Measurements from ENCODE around the gene VWA5B2.

Gene VWA5B2

GRCh38 chr3:184229394-184230080 lies at the start of gene VWA5B2:
VWA5B2 (plus strand) TSS chr3:184229585; CDS start chr3:184230529, 944 bp downstream.
- H3K27ac ChIP-seq (ENCODE audit: low read depth, low read length) = no peak within 1 kb of the TSS
- no peaks in the 10 kb centered on the region for H3K36me3 ChIP-seq (ENCODE audit: low read length)
- peak within 1 kb of the TSS; percentile 47; the same call in 1 of the 2 replicates for H3K9ac ChIP-seq (ENCODE audit: low read length)
- H3K79me2 ChIP-seq (ENCODE audit: insufficient read depth, low read length) = no peaks in the 10 kb centered on the region
- no peaks in the 10 kb centered on the region for H3K9me2 ChIP-seq (replicated peaks; ENCODE audit: insufficient read depth, low read length)
- no peaks in the 10 kb centered on the region for H4K20me1 ChIP-seq (ENCODE audit: low read depth, low read length)
- no peaks in the 10 kb centered on the region for H3F3A ChIP-seq (ENCODE audit: insufficient read depth)
- H3K27me3 ChIP-seq (ENCODE audit: low read length) = no peaks in the 10 kb centered on the region
- no peaks in the 10 kb centered on the region for H3K9me3 ChIP-seq (ENCODE audit: insufficient read depth, low read length)
- TF ChIP-seq EZH2phosphoT487 (conservative IDR thresholded peaks at IDR 0.05; ENCODE audit: low read length) (no peak), CTCF (IDR thresholded peaks at IDR 0.05; ENCODE audit: insufficient read depth, low read length, poor library complexity, severe bottlenecking) (no peak)
- peak within 1 kb of the TSS; percentile 69 for H3K4me2 ChIP-seq (ENCODE audit: low read depth, low read length, poor library complexity, severe bottlenecking)
- peak within 1 kb of the TSS; percentile 58 for H3K4me3 ChIP-seq (ENCODE audit: insufficient read depth, low read length, poor library complexity, severe bottlenecking)
- peak within 1 kb of the TSS; percentile 90 for H2AFZ ChIP-seq (ENCODE audit: low read depth, low read length, severe bottlenecking)

GRCh38 chr3:184180165-184180564 lies 49.2 kb upstream of the VWA5B2 start:
- Histone ChIP-seq H3K27me3 (ENCODE audit: low read length) (no peaks in the 10 kb centered on the region), H3K4me3 (ENCODE audit: insufficient read depth, low read length, poor library complexity, severe bottlenecking) (no peak overlapping the region), H3F3A (ENCODE audit: insufficient read depth) (0 out of 2 replicates have a peak, but pooled peaks cover 3% of the 10 kb centered on the region), H3K36me3 (ENCODE audit: low read length) (no peaks in the 10 kb centered on the region), H3K79me2 (ENCODE audit: insufficient read depth, low read length) (peaks cover 19% of the 10 kb centered on the region), H2AFZ (ENCODE audit: low read depth, low read length, severe bottlenecking) (no peak overlapping the region), H3K9ac (ENCODE audit: low read length) (no peak overlapping the region), H4K20me1 (ENCODE audit: low read depth, low read length) (no peaks in the 10 kb centered on the region), H3K27ac (ENCODE audit: low read depth, low read length) (no peak overlapping the region), H3K9me3 (ENCODE audit: insufficient read depth, low read length) (no peaks in the 10 kb centered on the region), H3K9me2 (replicated peaks; ENCODE audit: insufficient read depth, low read length) (no peaks in the 10 kb centered on the region), H3K4me2 (ENCODE audit: low read depth, low read length, poor library complexity, severe bottlenecking) (no peak overlapping the region)
- no peak for TF ChIP-seq CTCF (IDR thresholded peaks at IDR 0.05; ENCODE audit: insufficient read depth, low read length, poor library complexity, severe bottlenecking)
- TF ChIP-seq EZH2phosphoT487 (conservative IDR thresholded peaks at IDR 0.05; ENCODE audit: low read length) = no peak

GRCh38 chr3:184181596-184181995 lies 47.8 kb upstream of the VWA5B2 start:
- Histone ChIP-seq H3K27ac (ENCODE audit: low read depth, low read length) (no peak overlapping the region), H3K36me3 (ENCODE audit: low read length) (no peaks in the 10 kb centered on the region), H3F3A (ENCODE audit: insufficient read depth) (0 out of 2 replicates have a peak, but pooled peaks cover 3% of the 10 kb centered on the region)

More at GRCh38 chr3:184181596-184181995, 47.8 kb upstream of the VWA5B2 start:
- Histone ChIP-seq H3K4me3 (ENCODE audit: insufficient read depth, low read length, poor library complexity, severe bottlenecking) (no peak overlapping the region), H3K27me3 (ENCODE audit: low read length) (no peaks in the 10 kb centered on the region), H2AFZ (ENCODE audit: low read depth, low read length, severe bottlenecking) (no peak overlapping the region), H3K9me2 (replicated peaks; ENCODE audit: insufficient read depth, low read length) (no peaks in the 10 kb centered on the region), H3K9me3 (ENCODE audit: insufficient read depth, low read length) (no peaks in the 10 kb centered on the region), H3K9ac (ENCODE audit: low read length) (no peak overlapping the region), H3K79me2 (ENCODE audit: insufficient read depth, low read length) (peaks cover 10% of the 10 kb centered on the region), H4K20me1 (ENCODE audit: low read depth, low read length) (no peaks in the 10 kb centered on the region), H3K4me2 (ENCODE audit: low read depth, low read length, poor library complexity, severe bottlenecking) (no peak overlapping the region)
- no peak for TF ChIP-seq EZH2phosphoT487 (conservative IDR thresholded peaks at IDR 0.05; ENCODE audit: low read length)
- TF ChIP-seq CTCF (IDR thresholded peaks at IDR 0.05; ENCODE audit: insufficient read depth, low read length, poor library complexity, severe bottlenecking) = no peak
